CD4-positive, alpha-beta T cell treated with Interleukin-2 at 100 ng/mL for 4 hours (primary cell): ENCODE results near the gene HAP1.

Source experiments
- DNase-seq: peaks from one replicate; pipeline ENCODE4 v3.0.0-alpha.2; 2020; ENCODE audit warnings: low spot score

The HAP1 gene

GRCh38 chr17:41762841-41763240, 28.4 kb upstream of the HAP1 start:
- DNase-seq: no peak

GRCh38 chr17:41762391-41762790, 27.9 kb upstream of the HAP1 start:
- no peak for DNase-seq

- DNase-seq: no peak
Measured at GRCh38 chr17:41760878-41761277, 26.4 kb upstream of the HAP1 start.

- no peak for DNase-seq
Measured at GRCh38 chr17:41758601-41759000, 24.2 kb upstream of the HAP1 start.

- DNase-seq: no peak
Measured at GRCh38 chr17:41754066-41754465, 19.6 kb upstream of the HAP1 start.

- no peak for DNase-seq
Measured at GRCh38 chr17:41751288-41751687, 16.8 kb upstream of the HAP1 start.

GRCh38 chr17:41750862-41751261, 16.4 kb upstream of the HAP1 start:
- DNase-seq: no peak

GRCh38 chr17:41748275-41748674, 13.8 kb upstream of the HAP1 start:
- no peak for DNase-seq

- DNase-seq: no peak
Measured at GRCh38 chr17:41741709-41742108, 7.3 kb upstream of the HAP1 start.

GRCh38 chr17:41740506-41740905, 6.1 kb upstream of the HAP1 start:
- no peak for DNase-seq

GRCh38 chr17:41739661-41740352, 5.4 kb upstream of the HAP1 start:
- no peak for DNase-seq

- no peak for DNase-seq
Measured at GRCh38 chr17:41738801-41739112, 4.3 kb upstream of the HAP1 start.

- peak; percentile 80 for DNase-seq
Measured at GRCh38 chr17:41738077-41738800, 3.8 kb upstream of the HAP1 start.

- no peak for DNase-seq
Measured at GRCh38 chr17:41737680-41738023, 3.2 kb upstream of the HAP1 start.

- no peak for DNase-seq
Measured at GRCh38 chr17:41736983-41737679, 2.7 kb upstream of the HAP1 start.

GRCh38 chr17:41735744-41736143, 1.3 kb upstream of the HAP1 start:
- no peak for DNase-seq

GRCh38 chr17:41734949-41735313, 488 bp upstream of the HAP1 start:
- DNase-seq: no peak

GRCh38 chr17:41733348-41734138, 900 bp downstream of the HAP1 start:
- no peak for DNase-seq

GRCh38 chr17:41731836-41732235, 2.6 kb downstream of the HAP1 start:
- no peak for DNase-seq

- no peak for DNase-seq
Measured at GRCh38 chr17:41730479-41730878, 4.0 kb downstream of the HAP1 start.

- no peak for DNase-seq
Measured at GRCh38 chr17:41728056-41728455, 6.4 kb downstream of the HAP1 start.

GRCh38 chr17:41725134-41725533, 9.3 kb downstream of the HAP1 start:
- DNase-seq: no peak
